PC-3 (cell line): ENCODE results near the gene SLC17A7.

ENCODE experiments used
- EZH2 ChIP-seq: fragments of 300-600 bp; sonication (generic); IDR thresholded peaks from one replicate; pipeline ENCODE4 v1.6.1; 2017; ENCODE audit warnings: antibody characterized with exemption, mild to moderate bottlenecking, low read length; ENCODE audit not compliant: unreplicated experiment
- TF ChIP-seq, protein P1 (sequence below): fragments of 300-600 bp; sonication (generic); conservative IDR thresholded peaks from 2 replicates; pipeline ENCODE4 v1.5.1; 2017; ENCODE audit warnings: antibody characterized with exemption, low read depth, mild to moderate bottlenecking, low read length

DNA sequence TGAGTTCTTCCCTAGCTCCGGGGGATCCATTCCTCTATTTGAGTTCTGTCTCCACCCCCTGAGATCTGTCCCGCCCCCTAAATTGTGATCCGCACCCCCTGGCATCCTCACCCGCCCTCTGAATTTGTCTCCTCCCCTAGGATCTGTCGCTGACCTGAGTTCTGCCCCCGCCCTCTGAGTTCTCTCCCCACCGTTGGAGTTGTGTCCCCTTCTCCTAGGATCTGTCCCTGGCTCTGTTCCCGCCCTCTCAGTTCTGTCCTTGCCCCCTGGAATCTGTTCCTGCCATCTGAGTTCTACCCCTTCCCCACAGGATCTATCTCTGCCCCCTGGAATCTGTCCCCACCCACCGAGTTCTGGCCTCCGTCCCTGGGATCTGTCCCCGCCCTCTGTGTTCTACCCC lies 1.0 kb upstream of the SLC17A7 start:
- TF ChIP-seq, protein P1, sequence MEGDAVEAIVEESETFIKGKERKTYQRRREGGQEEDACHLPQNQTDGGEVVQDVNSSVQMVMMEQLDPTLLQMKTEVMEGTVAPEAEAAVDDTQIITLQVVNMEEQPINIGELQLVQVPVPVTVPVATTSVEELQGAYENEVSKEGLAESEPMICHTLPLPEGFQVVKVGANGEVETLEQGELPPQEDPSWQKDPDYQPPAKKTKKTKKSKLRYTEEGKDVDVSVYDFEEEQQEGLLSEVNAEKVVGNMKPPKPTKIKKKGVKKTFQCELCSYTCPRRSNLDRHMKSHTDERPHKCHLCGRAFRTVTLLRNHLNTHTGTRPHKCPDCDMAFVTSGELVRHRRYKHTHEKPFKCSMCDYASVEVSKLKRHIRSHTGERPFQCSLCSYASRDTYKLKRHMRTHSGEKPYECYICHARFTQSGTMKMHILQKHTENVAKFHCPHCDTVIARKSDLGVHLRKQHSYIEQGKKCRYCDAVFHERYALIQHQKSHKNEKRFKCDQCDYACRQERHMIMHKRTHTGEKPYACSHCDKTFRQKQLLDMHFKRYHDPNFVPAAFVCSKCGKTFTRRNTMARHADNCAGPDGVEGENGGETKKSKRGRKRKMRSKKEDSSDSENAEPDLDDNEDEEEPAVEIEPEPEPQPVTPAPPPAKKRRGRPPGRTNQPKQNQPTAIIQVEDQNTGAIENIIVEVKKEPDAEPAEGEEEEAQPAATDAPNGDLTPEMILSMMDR: no peak
- no peak for TF ChIP-seq EZH2
